Measurements from ENCODE around the gene SPATC1L. TPM values are rescaled to one million over a fixed set of nuclear protein-coding genes. Genes with fewer than 3 reads are reported as not detected.
A peak's percentile ranks its signal among the peaks of the same experiment; 100 is the strongest.

Gene SPATC1L
- total and polyA plus RNA-seq, 2 of the 8 experiments (the other 6 are each of a cell fraction or from before 2014, with no cell fraction given), result 24.9 to 50.0 TPM

DNA sequence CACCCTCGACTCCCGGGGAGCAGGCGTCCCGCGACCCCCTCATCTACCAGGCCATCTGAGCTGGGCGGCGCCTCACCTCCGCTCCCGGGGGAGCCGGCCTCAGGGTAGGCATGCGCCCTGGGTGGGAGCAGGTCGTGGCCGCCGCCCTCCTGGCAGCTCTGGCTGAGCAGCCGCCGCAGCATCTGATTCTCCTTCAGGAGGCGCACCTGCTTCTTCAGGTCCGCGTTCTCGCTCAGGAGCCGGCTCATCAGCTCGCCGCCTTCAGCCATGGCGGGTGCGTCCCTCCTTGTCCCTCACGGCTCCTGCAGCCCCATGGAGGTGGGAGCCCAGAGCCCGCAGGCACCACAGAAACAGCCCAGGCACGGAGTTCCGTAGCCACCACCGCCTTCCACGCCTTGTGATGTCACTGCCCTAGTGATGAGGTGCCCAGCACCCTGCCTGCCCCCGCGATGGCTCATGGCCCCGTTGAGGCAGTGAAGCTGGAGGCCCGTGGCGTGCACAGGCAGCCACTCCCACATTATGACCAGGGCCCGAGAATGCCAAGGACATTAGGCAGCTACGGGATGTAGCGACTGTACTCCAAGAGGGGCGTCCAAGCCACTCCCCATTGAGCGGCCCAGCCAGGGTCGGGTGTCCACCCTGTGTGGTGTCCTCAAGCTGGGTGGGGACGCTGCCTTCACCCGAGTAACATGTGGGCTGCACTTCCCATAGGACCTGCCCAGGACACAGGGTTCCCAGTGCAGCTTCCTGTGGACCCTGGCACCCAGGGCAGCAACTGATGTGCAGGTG, 1.5 kb downstream of the SPATC1L start:
- H4K8ac ChIP-seq (ENCODE audit: extremely low read depth, insufficient read depth, low read length), result 0 out of 2 replicates have a peak overlapping the region, but pooled peaks have one; percentile 57
- peaks cover 8% of the 10 kb centered on the region for H3K23me2 ChIP-seq (ENCODE audit: low read depth, low read length)
- ChIA-PET CTCF (ENCODE audit: partially characterized antibody) (interaction anchor here (0.5 to 1.8 kb wide), 7 partner anchors 20 to 209 kb away, joined by 3 to 8 read pairs (median 4); no protein-coding TSS in a partner anchor), POLR2A (ENCODE audit: partially characterized antibody) (interaction anchor here (0.6 to 1.8 kb wide), 3 partner anchors 12 to 335 kb away, joined by 3 to 6 read pairs (median 3); no protein-coding TSS in a partner anchor)
- H3K79me1 ChIP-seq (ENCODE audit: low read depth, low read length), result peaks cover 5% of the 10 kb centered on the region; the same call in 1 of the 2 replicates
- H3K4me2 ChIP-seq (ENCODE audit: insufficient read depth in 1 of 2, low read depth in 2 of 2, low read length in 2 of 2), result peak overlapping the region in 1 of 2 experiments; percentile 54; a peak in 3 of 4 replicates
- H2AFZ ChIP-seq (ENCODE audit: low read length), result no peak overlapping the region
- H4K20me1 ChIP-seq (replicated peaks in 1 of 2; ENCODE audit: control insufficient read depth in 1 of 2, insufficient read depth in 2 of 2, low read length in 2 of 2), result peaks cover 0 to 11% of the 10 kb centered on the region in 2 experiments
- no peak overlapping the region for H3K27ac ChIP-seq (ENCODE audit: low read depth, low read length)
- peak overlapping the region; percentile 53; the same call in 1 of the 2 replicates for H2BK15ac ChIP-seq (ENCODE audit: low read length)
- H2AK5ac ChIP-seq (ENCODE audit: low read depth, low read length), result no peak overlapping the region; the same call in 1 of the 2 replicates
- no peak overlapping the region for H3K4ac ChIP-seq (replicated peaks; ENCODE audit: insufficient read length, low read depth, low read length)
- H3K79me2 ChIP-seq (ENCODE audit: control insufficient read depth in 1 of 2, insufficient read depth in 2 of 2, low read length in 2 of 2), result peaks cover 0 to 6% of the 10 kb centered on the region in 2 experiments; a peak in 2 of 4 replicates
- H4K5ac ChIP-seq (ENCODE audit: insufficient read length, low read depth, low read length), result no peak overlapping the region
- FAIRE-seq (no peak), DNase-seq (ENCODE audit: low read depth in 1 of 2, low spot score in 2 of 2) (no peak)
- 92% methylated on average over 42 of the region's 44 CpGs; no CpG with 5 or more reads in 1 of the 2 experiments for WGBS, 2 experiments (ENCODE audit: extremely low coverage in 1 of 2, insufficient coverage in 1 of 2, insufficient read length in 1 of 2, insufficient replicate concordance in 2 of 2, low coverage in 1 of 2, low lambda C conversion rate in 2 of 2, missing lambda C conversion rate in 1 of 2)
- H3K9ac ChIP-seq (replicated peaks in 1 of 4; ENCODE audit: extremely low read depth in 1 of 4, low read depth in 3 of 4, low read length in 3 of 4), result no peak overlapping the region
- H3K27me3 ChIP-seq (replicated peaks in 1 of 4; ENCODE audit: control insufficient read depth in 3 of 4, extremely low read depth in 1 of 4, insufficient read depth in 3 of 4, low read length in 3 of 4), result no peaks in the 10 kb centered on the region
- H2BK20ac ChIP-seq (ENCODE audit: low read length), result no peak overlapping the region; the same call in 1 of the 2 replicates
- H2BK120ac ChIP-seq (replicated peaks; ENCODE audit: low read depth, low read length), result no peak overlapping the region
- H2BK5ac ChIP-seq (ENCODE audit: low read depth, low read length), result peak overlapping the region; percentile 71; the same call in 1 of the 2 replicates
- peaks cover 0 to 2% (median 0%) of the 10 kb centered on the region in 4 experiments; a peak in 2 of 8 replicates for H3K36me3 ChIP-seq (ENCODE audit: control insufficient read depth in 2 of 4, insufficient read depth in 4 of 4, low read length in 3 of 4)
- peak overlapping the region; percentile 48; the same call in 1 of the 2 replicates for H3K18ac ChIP-seq (ENCODE audit: extremely low read depth, low read length)
- H3K56ac ChIP-seq (replicated peaks; ENCODE audit: insufficient read length, low read depth, low read length), result peak overlapping the region; percentile 5
- H3K14ac ChIP-seq (ENCODE audit: insufficient read length), result no peak overlapping the region
- no peak overlapping the region for H3K23ac ChIP-seq (ENCODE audit: insufficient read length)
- H4K91ac ChIP-seq (replicated peaks; ENCODE audit: insufficient read length, low read length), result peak overlapping the region; percentile 59
- H3K4me3 ChIP-seq (ENCODE audit: extremely low read depth in 1 of 4, insufficient read depth in 2 of 4, low read depth in 3 of 4, low read length in 4 of 4), result no peak overlapping the region
- peaks cover under 1 to 20% (median 9%) of the 10 kb centered on the region in 4 experiments; a peak in 6 of 7 replicates for H3K4me1 ChIP-seq (replicated peaks in 1 of 4; ENCODE audit: control insufficient read depth in 3 of 4, insufficient read depth in 4 of 4, low read length in 3 of 4)
- H3K9me3 ChIP-seq (ENCODE audit: insufficient read depth in 2 of 2, low read depth in 1 of 2, low read length in 1 of 2), result no peaks in the 10 kb centered on the region
- H2BK12ac ChIP-seq (ENCODE audit: low read depth, low read length), result peak overlapping the region; percentile 63; the same call in 1 of the 2 replicates
- TF ChIP-seq SIN3A (conservative IDR thresholded peaks at IDR 0.05 in 1 of 2, IDR thresholded peaks at IDR 0.05 in 1 of 2; ENCODE audit: low read depth in 1 of 2, low read length in 2 of 2) (no peak), EZH2 (IDR thresholded peaks at IDR 0.05; ENCODE audit: low read depth, low read length, severe bottlenecking) (no peak), YY1 (IDR thresholded peaks at IDR 0.05; ENCODE audit: low read depth, low read length) (no peak)
- TF ChIP-seq, protein P1, sequence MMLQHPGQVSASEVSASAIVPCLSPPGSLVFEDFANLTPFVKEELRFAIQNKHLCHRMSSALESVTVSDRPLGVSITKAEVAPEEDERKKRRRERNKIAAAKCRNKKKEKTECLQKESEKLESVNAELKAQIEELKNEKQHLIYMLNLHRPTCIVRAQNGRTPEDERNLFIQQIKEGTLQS (IDR thresholded peaks at IDR 0.05; ENCODE audit: insufficient read depth, low read depth, low read length), result no peak
- TF ChIP-seq, protein P2, sequence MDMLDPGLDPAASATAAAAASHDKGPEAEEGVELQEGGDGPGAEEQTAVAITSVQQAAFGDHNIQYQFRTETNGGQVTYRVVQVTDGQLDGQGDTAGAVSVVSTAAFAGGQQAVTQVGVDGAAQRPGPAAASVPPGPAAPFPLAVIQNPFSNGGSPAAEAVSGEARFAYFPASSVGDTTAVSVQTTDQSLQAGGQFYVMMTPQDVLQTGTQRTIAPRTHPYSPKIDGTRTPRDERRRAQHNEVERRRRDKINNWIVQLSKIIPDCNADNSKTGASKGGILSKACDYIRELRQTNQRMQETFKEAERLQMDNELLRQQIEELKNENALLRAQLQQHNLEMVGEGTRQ (IDR thresholded peaks at IDR 0.05; ENCODE audit: low read length), result no peak
